ENCODE data around the gene ETV3L.

DNA sequence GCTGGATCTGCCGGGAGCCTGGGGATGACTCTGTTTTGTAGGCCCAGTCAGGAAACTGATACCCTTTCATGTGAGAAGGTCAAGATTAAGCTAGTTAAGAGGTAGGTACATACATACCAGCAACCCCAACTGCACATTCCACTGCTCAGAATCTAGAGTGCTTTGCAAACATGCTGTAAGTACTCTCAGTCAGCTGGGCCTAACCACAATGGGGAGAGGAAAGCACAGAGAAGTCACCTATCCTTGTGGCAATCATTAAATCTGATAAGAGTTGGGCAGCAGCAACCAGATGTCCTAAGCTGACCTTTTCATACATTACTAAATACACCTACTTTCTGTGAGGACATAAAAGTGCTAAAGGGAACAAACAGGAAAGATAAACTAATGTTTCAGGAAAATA lies 36.0 kb upstream of the ETV3L start:
- TF ChIP-seq CEBPB (IDR thresholded peaks at IDR 0.05; ENCODE audit: low read depth) (no peak), POLR2A (IDR thresholded peaks at IDR 0.05; ENCODE audit: borderline replicate concordance, extremely low read depth, insufficient read depth, insufficient read length) (no peak), SP1 (IDR thresholded peaks at IDR 0.05; ENCODE audit: low read depth) (no peak)

Measured in HCT116 (cell line).